ENCODE results near the gene RCN1.
A peak's percentile ranks its signal among the peaks of the same experiment; 100 is the strongest.
"Not testable (repeated sequence)": the region's sequence is repeated elsewhere in the genome, so short reads cannot be mapped to it uniquely, and the experiment has no call there.

RCN1 gene

GRCh38 chr11:32079553-32079952 is 11.3 kb upstream of the RCN1 start:
- ATAC-seq, result no peak
- no peak for DNase-seq

GRCh38 chr11:32080361-32080980 is 10.4 kb upstream of the RCN1 start:
- ATAC-seq (no peak), DNase-seq (no peak)

- DNase-seq (no peak), ATAC-seq (no peak)
Measured at GRCh38 chr11:32081129-32081641, 9.7 kb upstream of the RCN1 start.

- DNase-seq (no peak), ATAC-seq (no peak)
Measured at GRCh38 chr11:32081901-32082300, 9.0 kb upstream of the RCN1 start.

GRCh38 chr11:32082346-32082986 is 8.4 kb upstream of the RCN1 start:
- ATAC-seq (no peak), DNase-seq (no peak)

- no peak for ATAC-seq
- DNase-seq, result no peak
Measured at GRCh38 chr11:32087597-32087996, 3.3 kb upstream of the RCN1 start.

- ATAC-seq, result peak; percentile 63
- peak; percentile 13 for DNase-seq
Measured at GRCh38 chr11:32088117-32088941, 2.5 kb upstream of the RCN1 start.

- no peak for ATAC-seq
- DNase-seq, result no peak
Measured at GRCh38 chr11:32092581-32093170, 1.8 kb downstream of the RCN1 start.

- ATAC-seq (no peak), DNase-seq (no peak)
Measured at GRCh38 chr11:32094923-32095322, 4.0 kb downstream of the RCN1 start.

GRCh38 chr11:32098142-32098903 is 7.4 kb downstream of the RCN1 start:
- DNase-seq (no peak), ATAC-seq (no peak)

- DNase-seq (no peak), ATAC-seq (no peak)
Measured at GRCh38 chr11:32099516-32099915, 8.6 kb downstream of the RCN1 start.

GRCh38 chr11:32100495-32100894 is 9.6 kb downstream of the RCN1 start:
- ATAC-seq (no peak), DNase-seq (no peak)

- no peak for ATAC-seq
- DNase-seq, result no peak
Measured at GRCh38 chr11:32101791-32102190, 10.9 kb downstream of the RCN1 start.

- DNase-seq, ATAC-seq: not testable (repeated sequence)
Measured at GRCh38 chr11:32103121-32103719, 12.3 kb downstream of the RCN1 start.

- ATAC-seq (no peak), DNase-seq (no peak)
Measured at GRCh38 chr11:32103941-32104340, 13.1 kb downstream of the RCN1 start.

GRCh38 chr11:32105871-32106560 is 15.1 kb downstream of the RCN1 start:
- DNase-seq, result no peak
- no peak for ATAC-seq

GRCh38 chr11:32107647-32108046 is 16.8 kb downstream of the RCN1 start:
- ATAC-seq, result peak; percentile 22
- DNase-seq, result no peak

- no peak for ATAC-seq
- no peak for DNase-seq
Measured at GRCh38 chr11:32108576-32108975, 17.7 kb downstream of the RCN1 start.

GRCh38 chr11:32109138-32109537 is 18.3 kb downstream of the RCN1 start:
- DNase-seq, result no peak
- no peak for ATAC-seq

- DNase-seq (no peak), ATAC-seq (no peak)
Measured at GRCh38 chr11:32109592-32109991, 18.7 kb downstream of the RCN1 start.

- DNase-seq, result no peak
- no peak for ATAC-seq
Measured at GRCh38 chr11:32110795-32111194, 19.9 kb downstream of the RCN1 start.

Measured in stimulated activated naive CD8-positive, alpha-beta T cell treated with anti-CD3 and anti-CD28 coated beads, Interleukin-15, Interleukin-2, amounts not matched to agents 100 U/mL and 50 U/mL, for 24 hours (primary cell).